Retinal pigment epithelial cell (primary cell): ENCODE data around the gene CTDSPL.

Experiments
- DNase-seq: peaks from one replicate; pipeline ENCODE4 v3.0.0-alpha.2; 2010; ENCODE audit warnings: low read depth
- H3K4me3 ChIP-seq: 2 replicates; pipeline ENCODE4 v1.5.1; 2011; ENCODE audit warnings: mild to moderate bottlenecking, low read length, control low read depth, moderate library complexity
- TF ChIP-seq, protein P1 (sequence below): conservative IDR thresholded peaks from 2 replicates; pipeline ENCODE4 v1.5.1; 2011; ENCODE audit warnings: low read depth, low read length, control low read depth, inconsistent platforms

CTDSPL gene

GRCh38 chr3:37871858-37872257 is 10.2 kb downstream of the CTDSPL start:
- no peak for DNase-seq
- no peak overlapping the region for H3K4me3 ChIP-seq
- TF ChIP-seq, protein P1, sequence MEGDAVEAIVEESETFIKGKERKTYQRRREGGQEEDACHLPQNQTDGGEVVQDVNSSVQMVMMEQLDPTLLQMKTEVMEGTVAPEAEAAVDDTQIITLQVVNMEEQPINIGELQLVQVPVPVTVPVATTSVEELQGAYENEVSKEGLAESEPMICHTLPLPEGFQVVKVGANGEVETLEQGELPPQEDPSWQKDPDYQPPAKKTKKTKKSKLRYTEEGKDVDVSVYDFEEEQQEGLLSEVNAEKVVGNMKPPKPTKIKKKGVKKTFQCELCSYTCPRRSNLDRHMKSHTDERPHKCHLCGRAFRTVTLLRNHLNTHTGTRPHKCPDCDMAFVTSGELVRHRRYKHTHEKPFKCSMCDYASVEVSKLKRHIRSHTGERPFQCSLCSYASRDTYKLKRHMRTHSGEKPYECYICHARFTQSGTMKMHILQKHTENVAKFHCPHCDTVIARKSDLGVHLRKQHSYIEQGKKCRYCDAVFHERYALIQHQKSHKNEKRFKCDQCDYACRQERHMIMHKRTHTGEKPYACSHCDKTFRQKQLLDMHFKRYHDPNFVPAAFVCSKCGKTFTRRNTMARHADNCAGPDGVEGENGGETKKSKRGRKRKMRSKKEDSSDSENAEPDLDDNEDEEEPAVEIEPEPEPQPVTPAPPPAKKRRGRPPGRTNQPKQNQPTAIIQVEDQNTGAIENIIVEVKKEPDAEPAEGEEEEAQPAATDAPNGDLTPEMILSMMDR = no peak

- TF ChIP-seq, protein P1 = no peak
- no peak for DNase-seq
- H3K4me3 ChIP-seq = no peak overlapping the region
Measured at GRCh38 chr3:37872413-37873160, 10.9 kb downstream of the CTDSPL start.

DNA sequence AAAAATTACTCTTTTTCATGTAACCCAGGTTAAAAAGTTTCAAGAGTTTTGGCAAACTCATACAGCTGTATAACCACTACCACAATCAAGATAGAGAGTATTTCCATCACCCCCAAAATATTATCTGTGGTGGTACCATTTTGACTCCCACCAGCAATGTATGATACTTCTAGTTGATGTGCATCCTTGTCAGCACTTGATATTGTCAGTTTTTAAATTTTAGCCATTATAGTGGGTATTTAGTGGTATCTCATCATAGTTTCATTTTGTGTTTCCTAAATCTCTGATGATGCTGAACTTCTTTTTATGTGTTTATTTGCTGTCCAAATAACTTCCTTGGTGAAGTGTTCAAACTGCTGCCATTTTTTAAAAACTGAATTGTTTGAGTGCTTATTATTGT is 14.6 kb downstream of the CTDSPL start:
- TF ChIP-seq, protein P1 = no peak
- DNase-seq = no peak
- no peak overlapping the region for H3K4me3 ChIP-seq

- no peak overlapping the region for H3K4me3 ChIP-seq
- TF ChIP-seq, protein P1 = no peak
- DNase-seq = no peak
Measured at GRCh38 chr3:37882711-37883110, 21.0 kb downstream of the CTDSPL start.

GRCh38 chr3:37885814-37886213 is 24.1 kb downstream of the CTDSPL start:
- DNase-seq = no peak
- TF ChIP-seq, protein P1 = no peak
- no peak overlapping the region for H3K4me3 ChIP-seq

DNA sequence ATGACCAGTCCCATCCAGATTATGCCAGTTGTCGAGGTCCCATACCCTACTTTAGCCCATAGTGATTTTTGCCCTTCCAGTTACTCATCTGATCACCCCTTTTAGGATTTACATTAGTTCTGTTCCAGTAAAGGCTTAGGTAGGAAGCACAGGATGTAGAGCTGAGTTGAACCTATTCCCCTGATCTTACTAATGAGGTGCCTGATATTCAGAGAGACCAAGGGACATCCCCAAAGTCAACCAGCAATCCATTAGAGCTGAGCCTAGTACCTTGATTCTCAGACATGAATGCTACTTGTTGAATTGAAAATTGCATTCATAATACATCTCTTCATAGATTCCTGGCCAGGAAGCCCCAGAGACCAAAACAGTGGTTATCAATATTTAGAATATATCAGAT is 24.7 kb downstream of the CTDSPL start:
- TF ChIP-seq, protein P1 = no peak
- H3K4me3 ChIP-seq = no peak overlapping the region
- DNase-seq = no peak

DNA sequence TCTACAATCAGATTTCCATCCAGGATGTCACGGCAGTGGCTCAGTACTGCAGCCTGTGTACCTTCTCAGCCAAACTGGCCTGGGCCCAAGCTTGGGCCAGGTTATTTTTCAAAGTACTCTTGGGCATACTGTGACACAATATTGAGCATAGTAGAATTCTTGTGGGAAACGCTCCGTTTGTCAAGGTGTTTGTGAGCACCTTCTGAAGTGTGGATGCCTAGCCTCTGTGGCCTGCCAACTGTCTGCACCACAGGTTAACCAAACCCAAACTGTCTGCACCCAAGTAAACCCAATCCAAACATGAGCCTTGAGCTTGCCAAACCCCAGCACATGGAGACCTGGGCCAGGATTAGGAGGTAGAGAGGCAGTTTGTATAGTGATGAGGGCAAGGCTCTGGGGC is 25.4 kb downstream of the CTDSPL start:
- TF ChIP-seq, protein P1 = no peak
- DNase-seq = no peak
- no peak overlapping the region for H3K4me3 ChIP-seq
